ENCODE results near the gene FANCB. TPM values are rescaled to one million over a fixed set of nuclear protein-coding genes. Genes with fewer than 3 reads are reported as not detected.

FANCB gene
- total RNA-seq, 1 donor from 2014 or later = 1.2 TPM

DNA sequence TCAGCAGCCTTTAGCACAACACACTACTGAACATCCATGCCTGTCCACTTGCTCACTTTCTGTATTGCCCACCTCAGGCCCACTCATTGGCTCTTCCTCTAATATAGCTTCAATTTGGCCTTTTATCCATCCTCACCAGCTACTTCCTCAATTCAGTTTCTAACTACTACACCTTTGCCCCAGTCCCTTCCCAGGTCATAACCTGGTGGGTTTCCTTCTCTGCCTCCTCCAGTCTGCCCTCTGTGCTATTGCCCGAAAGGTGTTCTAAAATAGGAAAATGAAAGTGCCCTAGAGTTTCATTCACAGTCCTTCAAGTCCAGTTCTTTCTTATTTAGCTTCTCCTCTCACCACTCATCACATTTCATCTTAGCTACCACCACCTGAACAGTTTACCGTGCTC lies 23.4 kb upstream of the FANCB start:
- H3K9me3 ChIP-seq = no peaks in the 10 kb centered on the region
- TF ChIP-seq, protein P1, sequence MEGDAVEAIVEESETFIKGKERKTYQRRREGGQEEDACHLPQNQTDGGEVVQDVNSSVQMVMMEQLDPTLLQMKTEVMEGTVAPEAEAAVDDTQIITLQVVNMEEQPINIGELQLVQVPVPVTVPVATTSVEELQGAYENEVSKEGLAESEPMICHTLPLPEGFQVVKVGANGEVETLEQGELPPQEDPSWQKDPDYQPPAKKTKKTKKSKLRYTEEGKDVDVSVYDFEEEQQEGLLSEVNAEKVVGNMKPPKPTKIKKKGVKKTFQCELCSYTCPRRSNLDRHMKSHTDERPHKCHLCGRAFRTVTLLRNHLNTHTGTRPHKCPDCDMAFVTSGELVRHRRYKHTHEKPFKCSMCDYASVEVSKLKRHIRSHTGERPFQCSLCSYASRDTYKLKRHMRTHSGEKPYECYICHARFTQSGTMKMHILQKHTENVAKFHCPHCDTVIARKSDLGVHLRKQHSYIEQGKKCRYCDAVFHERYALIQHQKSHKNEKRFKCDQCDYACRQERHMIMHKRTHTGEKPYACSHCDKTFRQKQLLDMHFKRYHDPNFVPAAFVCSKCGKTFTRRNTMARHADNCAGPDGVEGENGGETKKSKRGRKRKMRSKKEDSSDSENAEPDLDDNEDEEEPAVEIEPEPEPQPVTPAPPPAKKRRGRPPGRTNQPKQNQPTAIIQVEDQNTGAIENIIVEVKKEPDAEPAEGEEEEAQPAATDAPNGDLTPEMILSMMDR (IDR thresholded peaks at IDR 0.05) = no peak
- H3K27me3 ChIP-seq = no peaks in the 10 kb centered on the region
- H3K27ac ChIP-seq = no peak overlapping the region
- H3K4me1 ChIP-seq = no peaks in the 10 kb centered on the region
- no peak overlapping the region for H3K4me3 ChIP-seq
- DNase-seq (no peak), ATAC-seq (no peak)
- intact Hi-C loops (cut with DNase I) = no loop called here
- peaks cover 2% of the 10 kb centered on the region for H3K36me3 ChIP-seq

DNA sequence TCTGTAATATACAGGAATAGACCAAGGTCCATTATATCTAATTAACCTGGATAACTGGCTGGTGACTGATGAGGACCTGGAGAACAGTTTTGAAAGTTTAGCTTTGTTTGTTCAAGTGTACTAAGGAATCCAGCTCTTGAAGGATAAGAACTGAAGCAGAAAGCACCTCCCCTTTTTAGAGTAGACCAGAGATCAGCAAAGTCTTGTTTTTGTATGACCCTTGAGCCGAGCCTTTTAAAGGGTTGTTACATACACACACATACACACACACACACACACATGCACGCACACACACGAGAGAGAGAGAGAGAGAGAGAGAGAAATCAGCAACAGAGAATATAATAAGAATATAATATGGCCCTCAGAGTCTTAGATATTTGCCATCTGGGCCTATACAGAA lies 13.4 kb upstream of the FANCB start:
- intact Hi-C loops (cut with DNase I) = no loop called here
- H3K4me1 ChIP-seq = no peaks in the 10 kb centered on the region
- no peaks in the 10 kb centered on the region for H3K27me3 ChIP-seq
- TF ChIP-seq, protein P1 (IDR thresholded peaks at IDR 0.05) = no peak
- peak; percentile 78 for ATAC-seq
- no peak for DNase-seq
- no peaks in the 10 kb centered on the region for H3K36me3 ChIP-seq
- H3K27ac ChIP-seq = no peak overlapping the region
- H3K4me3 ChIP-seq = no peak overlapping the region
- no peaks in the 10 kb centered on the region for H3K9me3 ChIP-seq

DNA sequence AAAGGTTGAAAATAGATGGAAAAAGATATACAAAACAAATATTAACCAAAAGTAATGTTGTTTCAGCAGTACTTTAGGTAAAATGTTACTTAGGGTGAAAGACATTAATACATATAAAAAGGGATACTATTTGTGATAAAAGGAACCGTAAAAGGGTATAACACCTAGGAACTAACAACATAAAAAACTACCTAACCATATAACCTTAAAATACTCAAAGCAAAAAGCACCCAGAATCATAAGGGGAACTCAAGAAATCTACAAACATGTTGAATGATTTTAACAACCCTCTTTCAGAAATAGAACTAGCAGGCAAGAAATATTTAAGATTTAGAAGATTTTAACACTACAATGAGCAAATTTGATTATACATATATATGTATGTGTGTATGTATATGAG lies 11.8 kb upstream of the FANCB start:
- TF ChIP-seq, protein P1 (IDR thresholded peaks at IDR 0.05) = no peak
- no peaks in the 10 kb centered on the region for H3K4me1 ChIP-seq

DNA sequence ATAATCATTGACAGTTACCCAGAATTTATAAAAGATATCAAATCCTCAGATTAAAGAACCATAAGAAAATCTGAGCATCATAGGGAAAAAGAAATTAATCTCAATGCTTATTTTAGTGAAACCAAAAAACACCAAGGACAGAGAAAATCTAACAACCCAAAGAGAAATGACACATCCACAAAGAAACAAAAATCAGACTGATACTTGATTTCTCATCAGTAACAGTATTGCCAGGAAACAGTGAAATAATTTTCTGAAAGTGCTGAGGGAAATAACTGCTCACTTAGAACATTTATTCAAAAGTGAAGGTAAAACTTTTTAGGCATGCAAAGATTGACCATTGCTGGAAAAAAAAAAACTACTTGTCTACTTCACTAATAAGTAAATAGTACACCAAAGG lies 11.0 kb upstream of the FANCB start:
- no peaks in the 10 kb centered on the region for H3K36me3 ChIP-seq
- H3K4me3 ChIP-seq = no peak overlapping the region
- no peak for DNase-seq
- TF ChIP-seq, protein P1 (IDR thresholded peaks at IDR 0.05) = no peak
- H3K27me3 ChIP-seq = no peaks in the 10 kb centered on the region
- ATAC-seq = no peak
- H3K27ac ChIP-seq = no peak overlapping the region
- no peaks in the 10 kb centered on the region for H3K9me3 ChIP-seq
- intact Hi-C loops (cut with DNase I) = no loop called here
- H3K4me1 ChIP-seq = no peaks in the 10 kb centered on the region

More for the DNA sequence above, 11.8 kb upstream of the FANCB start:
- no peaks in the 10 kb centered on the region for H3K9me3 ChIP-seq
- DNase-seq (no peak), ATAC-seq (no peak)
- intact Hi-C loops (cut with DNase I) = no loop called here
- H3K36me3 ChIP-seq = no peaks in the 10 kb centered on the region
- H3K27me3 ChIP-seq = no peaks in the 10 kb centered on the region
- no peak overlapping the region for H3K4me3 ChIP-seq
- no peak overlapping the region for H3K27ac ChIP-seq

DNA sequence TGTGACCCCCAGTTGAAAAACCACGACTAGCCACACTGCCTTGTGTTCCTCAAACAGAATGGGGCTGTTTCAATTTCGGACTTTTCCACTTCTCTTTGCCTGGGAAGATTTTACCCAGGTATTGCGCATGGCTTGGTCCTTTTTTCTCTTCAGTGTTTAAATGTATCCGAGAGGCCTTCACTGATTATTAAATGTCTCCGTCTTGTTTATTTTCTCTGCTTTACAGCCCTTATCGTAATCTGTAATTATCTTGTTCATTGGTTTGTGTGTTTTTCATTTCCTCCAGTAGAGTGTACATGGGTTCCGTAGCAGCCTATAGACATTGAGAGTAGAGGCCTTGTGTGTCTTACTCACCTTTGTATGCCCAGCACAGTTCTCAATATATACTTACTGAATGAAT lies 2.8 kb upstream of the FANCB start:
- ATAC-seq = no peak
- Histone ChIP-seq H3K27me3 (no peaks in the 10 kb centered on the region), H3K4me3 (no peak overlapping the region), H3K27ac (no peak overlapping the region), H3K36me3 (no peaks in the 10 kb centered on the region), H3K9me3 (no peaks in the 10 kb centered on the region), H3K4me1 (no peaks in the 10 kb centered on the region)
- intact Hi-C loops (cut with DNase I) = no loop called here
- TF ChIP-seq, protein P1 (IDR thresholded peaks at IDR 0.05) = no peak
- no peak for DNase-seq

DNA sequence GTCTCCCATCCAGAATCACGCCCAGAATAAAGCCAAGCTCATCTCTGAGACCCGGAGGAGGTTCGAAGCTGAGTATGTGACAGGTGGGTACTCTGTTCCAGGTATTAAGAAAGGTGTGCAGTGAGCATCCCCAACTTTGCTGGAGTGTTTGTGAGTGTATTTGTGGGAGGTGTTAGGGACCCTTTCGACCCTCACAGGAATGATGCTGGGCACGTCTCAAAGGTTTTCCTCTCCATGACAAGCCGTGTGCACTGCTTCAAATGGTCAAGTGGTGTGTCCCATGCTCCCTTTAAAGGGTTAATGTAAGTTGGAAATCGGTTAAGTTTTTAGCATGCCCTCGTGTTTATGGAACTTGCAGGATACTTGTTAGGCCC lies 794 bp upstream of the FANCB start:
- H3K4me3 ChIP-seq = peak overlapping the region; percentile 72
- no peaks in the 10 kb centered on the region for H3K4me1 ChIP-seq
- H3K27me3 ChIP-seq = no peaks in the 10 kb centered on the region
- H3K36me3 ChIP-seq = no peaks in the 10 kb centered on the region
- DNase-seq = no peak
- intact Hi-C loops (cut with DNase I) = no loop called here
- TF ChIP-seq, protein P1 (IDR thresholded peaks at IDR 0.05) = no peak
- no peaks in the 10 kb centered on the region for H3K9me3 ChIP-seq
- peak overlapping the region; percentile 78 for H3K27ac ChIP-seq
- no peak for ATAC-seq
